Activated T-helper 2 cell treated with anti-CD3 and anti-CD28 coated beads, Interferon-gamma antibody, Interleukin-2, Interleukin-4, amounts not matched to agents 10 μg/mL and 5 μg/mL and 100 μg/mL, durations not matched to agents 14 hours and 24 hours and 36 hours (primary cell): Measurements from ENCODE around the gene CAV3. TPM values are rescaled to one million over a fixed set of nuclear protein-coding genes. Genes with fewer than 3 reads are reported as not detected.

Source experiments
- DNase-seq: peaks from one replicate; pipeline ENCODE4 v3.0.0; 2021; ENCODE audit warnings: low spot score
- H3K27ac Mint-ChIP-seq: one replicate; pipeline ENCODE4 v1.8.0; 2021; ENCODE audit warnings: mixed read lengths
- H3K27me3 Mint-ChIP-seq: one replicate; pipeline ENCODE4 v1.8.0; 2021; ENCODE audit warnings: low read depth, mixed read lengths
- H3K36me3 Mint-ChIP-seq: one replicate; pipeline ENCODE4 v1.8.0; 2021; ENCODE audit warnings: low read depth, mixed read lengths
- H3K4me1 Mint-ChIP-seq: one replicate; pipeline ENCODE4 v1.8.0; 2021; ENCODE audit warnings: low read depth, mixed read lengths
- H3K4me3 Mint-ChIP-seq: one replicate; pipeline ENCODE4 v1.8.0; 2021; ENCODE audit warnings: low read depth, mild to moderate bottlenecking, moderate library complexity, mixed read lengths
- H3K9me3 Mint-ChIP-seq: one replicate; pipeline ENCODE4 v1.8.0; 2021; ENCODE audit warnings: mixed read lengths
- intact Hi-C: fragments of 100-400 bp; cut with micrococcal nuclease; formaldehyde crosslinking; loops from one replicate; pipeline ENCODE4 v1.15.1; 2023
- total RNA-seq: library from RNA; stranded (reverse); gene quantifications from 2 replicates; pipeline ENCODE4 v1.2.3, GENCODE V29; 2022

Gene CAV3
- total RNA-seq, 1 donor from 2014 or later: not detected

GRCh38 chr3:8757551-8758518 is 24.2 kb downstream of the CAV3 start:
- Mint-ChIP-seq H3K27ac (no peak overlapping the region), H3K9me3 (no peaks in the 10 kb centered on the region), H3K4me3 (no peak overlapping the region), H3K4me1 (no peaks in the 10 kb centered on the region), H3K27me3 (no peaks in the 10 kb centered on the region), H3K36me3 (no peaks in the 10 kb centered on the region)
- no peak for DNase-seq
- intact Hi-C loops: no loop called here

DNA sequence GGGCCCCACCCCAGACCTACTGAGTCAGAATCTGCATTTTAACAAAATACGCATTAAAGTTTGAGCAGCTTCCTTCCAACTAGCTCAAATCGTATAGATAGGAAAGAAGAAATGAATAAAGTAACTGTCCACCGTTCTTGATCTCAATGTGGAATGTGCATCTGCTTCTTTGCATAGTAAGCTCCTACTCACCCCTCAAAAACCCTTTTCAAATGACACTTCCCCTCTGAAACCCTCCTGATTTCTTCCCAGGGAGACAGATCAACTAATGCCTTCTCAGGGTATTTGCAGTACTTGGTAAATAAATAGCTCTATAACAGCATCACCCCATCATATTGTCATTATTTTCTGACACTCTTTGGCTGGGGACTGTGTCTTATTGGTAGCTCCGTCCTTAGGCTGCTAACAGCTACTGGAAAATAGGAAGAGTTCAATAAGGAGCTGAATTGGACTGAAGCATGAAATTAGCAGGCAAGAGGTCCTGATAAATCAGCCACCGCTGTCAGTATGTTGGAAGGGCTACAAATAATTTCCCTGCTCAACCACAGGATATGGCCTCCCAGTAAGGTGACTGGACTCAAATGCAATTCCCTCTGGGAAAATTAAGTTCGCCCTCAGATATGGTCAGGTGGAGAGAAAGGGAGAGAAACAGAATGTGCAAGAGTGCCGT is 25.6 kb downstream of the CAV3 start:
- H3K27me3 Mint-ChIP-seq: no peaks in the 10 kb centered on the region
- H3K36me3 Mint-ChIP-seq: no peaks in the 10 kb centered on the region
- DNase-seq: no peak
- no peak overlapping the region for H3K27ac Mint-ChIP-seq
- H3K4me1 Mint-ChIP-seq: no peaks in the 10 kb centered on the region
- no peak overlapping the region for H3K4me3 Mint-ChIP-seq
- intact Hi-C loops: no loop called here
- H3K9me3 Mint-ChIP-seq: no peaks in the 10 kb centered on the region

GRCh38 chr3:8760091-8760490 is 26.5 kb downstream of the CAV3 start:
- Mint-ChIP-seq H3K4me1 (no peaks in the 10 kb centered on the region), H3K27me3 (peaks cover 2% of the 10 kb centered on the region), H3K27ac (no peak overlapping the region), H3K36me3 (no peaks in the 10 kb centered on the region), H3K9me3 (no peaks in the 10 kb centered on the region), H3K4me3 (no peak overlapping the region)
- intact Hi-C loops: no loop called here
- no peak for DNase-seq

- Mint-ChIP-seq H3K27me3 (peaks cover 3% of the 10 kb centered on the region), H3K27ac (no peak overlapping the region), H3K36me3 (no peaks in the 10 kb centered on the region), H3K9me3 (no peaks in the 10 kb centered on the region), H3K4me3 (no peak overlapping the region), H3K4me1 (no peaks in the 10 kb centered on the region)
- DNase-seq: no peak
- intact Hi-C loops: no loop called here
These were observed 26.9 kb downstream of the CAV3 start for GRCh38 chr3:8760506-8760905.

DNA sequence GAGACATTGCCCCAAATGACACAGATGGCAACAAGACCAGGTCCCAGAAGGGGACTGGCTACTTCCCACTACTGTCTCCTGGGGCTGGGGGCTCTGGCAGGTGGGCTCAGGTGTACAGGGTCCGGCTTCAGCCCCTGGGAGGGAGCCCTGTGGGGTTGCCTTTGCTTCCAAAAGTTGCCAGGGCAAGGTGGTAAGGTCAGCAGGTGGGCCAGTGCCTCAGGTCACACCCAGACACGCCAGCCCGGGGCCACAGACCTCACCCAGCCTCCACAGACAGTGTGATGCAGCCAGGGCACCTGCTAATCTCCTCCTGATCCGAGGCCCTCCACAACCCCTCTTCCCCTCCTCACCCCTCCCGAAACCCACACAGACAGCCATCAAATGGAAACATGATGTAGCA is 28.3 kb downstream of the CAV3 start:
- no peak for DNase-seq
- no peak overlapping the region for H3K4me3 Mint-ChIP-seq
- H3K27ac Mint-ChIP-seq: no peak overlapping the region
- H3K4me1 Mint-ChIP-seq: no peaks in the 10 kb centered on the region
- H3K36me3 Mint-ChIP-seq: no peaks in the 10 kb centered on the region
- no peaks in the 10 kb centered on the region for H3K9me3 Mint-ChIP-seq
- intact Hi-C loops: no loop called here
- H3K27me3 Mint-ChIP-seq: peaks cover 10% of the 10 kb centered on the region

- no peaks in the 10 kb centered on the region for H3K4me1 Mint-ChIP-seq
These were observed 29.2 kb downstream of the CAV3 start for GRCh38 chr3:8762607-8763377.

GRCh38 chr3:8764528-8764927 is 30.9 kb downstream of the CAV3 start:
- Mint-ChIP-seq H3K27me3 (peaks cover 26% of the 10 kb centered on the region), H3K4me1 (peaks cover 10% of the 10 kb centered on the region), H3K9me3 (no peaks in the 10 kb centered on the region), H3K27ac (no peak overlapping the region), H3K36me3 (no peaks in the 10 kb centered on the region), H3K4me3 (no peak overlapping the region)
- intact Hi-C loops: no loop called here
- DNase-seq: no peak

More at GRCh38 chr3:8762607-8763377, 29.2 kb downstream of the CAV3 start:
- Mint-ChIP-seq H3K27me3 (peaks cover 12% of the 10 kb centered on the region), H3K36me3 (no peaks in the 10 kb centered on the region), H3K4me3 (no peak overlapping the region), H3K9me3 (no peaks in the 10 kb centered on the region), H3K27ac (no peak overlapping the region)
- intact Hi-C loops: no loop called here
- DNase-seq: no peak

GRCh38 chr3:8765528-8765927 is 31.9 kb downstream of the CAV3 start:
- Mint-ChIP-seq H3K9me3 (no peaks in the 10 kb centered on the region), H3K27me3 (peaks cover 36% of the 10 kb centered on the region), H3K36me3 (no peaks in the 10 kb centered on the region), H3K4me3 (no peak overlapping the region), H3K27ac (no peak overlapping the region), H3K4me1 (peaks cover 12% of the 10 kb centered on the region)
- intact Hi-C loops: no loop called here
- no peak for DNase-seq

DNA sequence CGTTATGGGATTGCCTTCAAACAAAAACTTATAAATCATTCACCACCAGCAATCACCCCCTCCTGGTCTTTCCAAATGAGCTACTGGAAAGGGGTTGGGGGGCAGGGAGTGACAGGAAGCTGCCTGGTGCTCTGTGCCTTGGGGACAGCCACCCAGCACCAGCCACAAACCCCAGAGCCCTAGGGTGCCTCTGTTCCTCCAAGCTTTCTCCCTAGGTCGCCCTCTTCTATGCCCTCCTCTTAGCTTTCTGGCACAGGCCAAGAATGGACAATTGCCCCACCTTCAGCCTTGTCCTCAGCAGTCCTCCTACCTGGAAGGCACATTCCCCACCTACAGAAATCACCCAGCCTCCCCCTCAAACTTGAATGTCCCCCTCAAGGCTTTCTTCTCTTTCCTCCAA is 32.5 kb downstream of the CAV3 start:
- peaks cover 12% of the 10 kb centered on the region for H3K4me1 Mint-ChIP-seq
- H3K4me3 Mint-ChIP-seq: no peak overlapping the region
- intact Hi-C loops: no loop called here
- H3K36me3 Mint-ChIP-seq: no peaks in the 10 kb centered on the region
- no peaks in the 10 kb centered on the region for H3K9me3 Mint-ChIP-seq
- peaks cover 41% of the 10 kb centered on the region for H3K27me3 Mint-ChIP-seq
- no peak overlapping the region for H3K27ac Mint-ChIP-seq
- DNase-seq: no peak

GRCh38 chr3:8767256-8767666 is 33.7 kb downstream of the CAV3 start:
- H3K27ac Mint-ChIP-seq: no peak overlapping the region
- peaks cover 45% of the 10 kb centered on the region for H3K27me3 Mint-ChIP-seq
- intact Hi-C loops: no loop called here
- H3K4me1 Mint-ChIP-seq: peaks cover 12% of the 10 kb centered on the region
- DNase-seq: no peak
- H3K9me3 Mint-ChIP-seq: no peaks in the 10 kb centered on the region
- H3K36me3 Mint-ChIP-seq: no peaks in the 10 kb centered on the region
- no peak overlapping the region for H3K4me3 Mint-ChIP-seq

- peaks cover 45% of the 10 kb centered on the region for H3K27me3 Mint-ChIP-seq
- no peaks in the 10 kb centered on the region for H3K9me3 Mint-ChIP-seq
- peaks cover 12% of the 10 kb centered on the region for H3K4me1 Mint-ChIP-seq
- intact Hi-C loops: no loop called here
- no peak overlapping the region for H3K4me3 Mint-ChIP-seq
- no peak for DNase-seq
- no peak overlapping the region for H3K27ac Mint-ChIP-seq
- no peaks in the 10 kb centered on the region for H3K36me3 Mint-ChIP-seq
These were observed 34.2 kb downstream of the CAV3 start for GRCh38 chr3:8767667-8768363.

DNA sequence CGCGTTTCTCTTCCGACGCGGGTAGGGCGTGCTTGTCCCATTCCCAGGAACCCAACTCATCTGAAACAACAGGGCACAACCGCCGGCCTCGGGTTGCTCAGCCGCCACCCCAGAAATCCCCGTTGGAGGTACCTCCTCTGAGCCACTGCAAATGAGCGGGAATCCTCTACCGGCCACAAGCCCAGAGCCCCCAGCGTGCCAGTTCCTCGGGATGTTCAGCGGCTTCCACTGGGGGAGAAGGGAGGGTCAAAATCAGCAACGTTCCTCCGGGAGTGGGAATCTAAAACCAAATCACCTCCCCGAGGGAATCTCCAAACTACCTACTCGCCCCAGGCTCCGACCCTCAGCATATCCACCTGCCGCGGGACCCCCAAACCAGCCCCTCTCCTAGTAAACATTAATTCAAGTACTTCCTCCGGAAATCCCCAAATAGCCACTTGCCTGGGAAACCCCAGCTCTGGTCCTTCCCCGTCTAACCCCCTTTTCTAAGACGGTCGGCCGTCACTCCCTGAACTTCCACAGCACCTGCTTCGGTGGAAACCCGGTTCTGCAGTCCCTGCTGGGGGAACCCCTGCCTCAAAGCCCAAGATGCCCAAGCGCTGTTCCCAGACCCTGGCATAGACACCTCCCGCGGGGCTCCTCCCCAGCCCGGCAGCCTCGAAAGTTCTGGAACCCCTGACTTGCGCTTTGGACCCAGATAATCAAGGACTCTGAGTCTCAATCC is 34.9 kb downstream of the CAV3 start:
- H3K27ac Mint-ChIP-seq: no peak overlapping the region
- H3K36me3 Mint-ChIP-seq: no peaks in the 10 kb centered on the region
- H3K4me3 Mint-ChIP-seq: peak overlapping the region; percentile 26
- peaks cover 12% of the 10 kb centered on the region for H3K4me1 Mint-ChIP-seq
- H3K9me3 Mint-ChIP-seq: no peaks in the 10 kb centered on the region
- DNase-seq: no peak
- peaks cover 45% of the 10 kb centered on the region for H3K27me3 Mint-ChIP-seq
- intact Hi-C loops: no loop called here
